Adrenal gland (tissue), 12 donors: Measurements from ENCODE around the gene KCNK7. TPM values are rescaled to one million over a fixed set of nuclear protein-coding genes. Genes with fewer than 3 reads are reported as not detected.

Experiments
- DNase-seq, 7 donors: peaks; one replicate each; pipeline ENCODE4 v3.0.0-alpha.2; 2019 to 2020
- H3K27ac ChIP-seq, 5 donors: fragments of 200-600 bp; sonication (generic) in 4 of 5; 1 replicate in 3 of 5; 2 replicates in 2 of 5; pipeline versions ENCODE4 v1.5.1 to v1.8.0; 2016 to 2020; ENCODE audit warnings: mild to moderate bottlenecking in 1 of 5
- H3K27me3 ChIP-seq: fragments of 200-600 bp; 2 replicates; pipeline ENCODE4 v1.8.0; 2021
- H3K36me3 ChIP-seq, 2 donors: fragments of 200-600 bp; replicated peaks in 1 of 2; 1 replicate in 1 of 2; 2 replicates in 1 of 2; pipeline versions ENCODE4 v1.5.1 to v1.8.0; 2018 to 2022
- H3K4me1 ChIP-seq, 2 donors: fragments of 200-600 bp; replicated peaks in 1 of 2; 1 replicate in 1 of 2; 2 replicates in 1 of 2; pipeline versions ENCODE4 v1.5.1 to v1.8.0; 2018 to 2021
- H3K4me3 ChIP-seq, 4 donors: fragments of 200-600 bp; sonication (generic) in 3 of 4; one replicate each; pipeline ENCODE4 v1.5.1; 2016 to 2018
- H3K9me3 ChIP-seq, 3 donors: fragments of 200-600 bp; sonication (generic) in 1 of 3; replicated peaks in 1 of 3; 1 replicate in 2 of 3; 2 replicates in 1 of 3; pipeline versions ENCODE4 v1.5.1 to v1.8.0; 2016 to 2021
- CTCF ChIP-seq, 6 experiments: fragments of 450-650 bp in 4 of 6; fragments of 200-600 bp in 2 of 6; sonication (generic) in 1 of 6; IDR thresholded peaks; 1 replicate in 5 of 6; 2 replicates in 1 of 6; pipeline versions ENCODE4 v1.5.1 to v1.8.0; 2016 to 2021; ENCODE audit warnings: antibody characterized with exemption in 6 of 6, mild to moderate bottlenecking in 2 of 6, moderate library complexity in 1 of 6
- POLR2A ChIP-seq, 2 donors: fragments of 450-650 bp; IDR thresholded peaks; one replicate each; pipeline ENCODE4 v1.6.1; 2017; ENCODE audit warnings: antibody characterized with exemption in 2 of 2, mild to moderate bottlenecking in 2 of 2, moderate library complexity in 1 of 2
- WGBS, 4 donors: extraction: QIAGEN DNeasy Blood & Tissue Kit in 2 of 4; methylation state at CpG; one replicate each; pipeline versions ENCODE4 v1.1.5 to v1.1.7; 2013 to 2017; 5-methylcytosine and 5-hydroxymethylcytosine counted together
- intact Hi-C, 2 donors: fragments of 100-400 bp; cut with DNase I; formaldehyde crosslinking; loops; one replicate each; pipeline versions ENCODE4 v1.14.1 to v1.15.0; 2022 to 2023
- polyA plus RNA-seq, 3 donors: library from polyadenylated mRNA; stranded (reverse); fragments of 200-250 nt in 2 of 3; fragments of 350-450 nt in 1 of 3; fragmentation: Illumina TruSeq in 1 of 3; extraction: RNeasy Lipid Tissue Mini Kit (QIAGEN cat#74804) in 1 of 3; gene quantifications; one replicate each; pipeline ENCODE4 v1.2.3, GENCODE V29; 2013 to 2014
- total RNA-seq, 9 donors: library from RNA; depleted of rRNA in 4 of 9; stranded (reverse); fragments of >200 nt in 4 of 9; fragments of 120-200 nt in 1 of 9; fragmentation: NEBNext Ultra II Directional in 1 of 9; extraction: Animal tissue kit (Norgen Biotek cat#: 25700) in 1 of 9; gene quantifications; one replicate each; pipeline versions ENCODE4 v1.1.0 to v1.2.4, GENCODE V29; 2013 to 2023
- donor health status: healthy with polysubstance abuse.
- donor health status: Bipolar disorder and iron deficiency.
- donor health status: DM: yes; HTN: yes; CAD: no.
- donor health status: DM: no; HTN: no; CAD: no.
- donor health status: DM: no; HTN: no; CAD: no.
- donor health status: DM: yes; HTN: yes; CAD: no.

KCNK7 gene
- total and polyA plus RNA-seq, 12 donors, result 0.06 to 12.5 (median 0.57) TPM; not detected in 5

DNA sequence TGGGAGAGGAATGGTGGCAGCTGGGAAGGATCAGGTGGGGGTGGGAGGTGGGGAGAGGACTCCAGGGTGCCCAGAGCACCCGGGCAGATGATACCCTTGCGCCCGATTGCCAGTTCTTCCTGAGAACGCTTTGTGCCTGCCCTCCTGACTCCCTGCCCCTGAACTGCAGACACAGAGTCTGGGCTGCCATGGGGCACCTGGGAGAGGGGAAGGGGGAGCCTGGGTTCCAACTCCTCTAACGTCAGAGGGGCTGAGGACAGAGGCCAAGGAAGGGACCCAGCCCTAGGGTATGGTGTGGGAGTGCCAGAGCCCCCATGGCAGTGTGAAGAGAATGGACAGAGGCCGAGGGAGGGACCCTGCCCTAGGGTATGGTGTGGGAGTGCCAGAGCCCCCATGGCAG, 920 bp upstream of the KCNK7 start:
- intact Hi-C loops, result no loop called here
- peaks cover 0 to 22% of the 10 kb centered on the region in 2 donors for H3K36me3 ChIP-seq
- no peak for DNase-seq

GRCh38 chr11:65595131-65595530, 469 bp downstream of the KCNK7 start:
- TF ChIP-seq POLR2A (IDR thresholded peaks at IDR 0.05), result no peak
- TF ChIP-seq CTCF (IDR thresholded peaks at IDR 0.05), result no peak
- H3K4me1 ChIP-seq, result no peaks in the 10 kb centered on the region
- H3K36me3 ChIP-seq, result peaks cover 0 to 27% of the 10 kb centered on the region in 2 donors
- DNase-seq, result peak in 1 of 7 donors; percentile 19
- WGBS, 4 donors, result 77 to 82% methylated on average over 3 of the region's 3 CpGs; no CpG with 5 or more reads in 2 of the 4 donors
- no peak overlapping the region for H3K4me3 ChIP-seq
- H3K27ac ChIP-seq, result no peak overlapping the region
- intact Hi-C loops, result no loop called here
- H3K27me3 ChIP-seq, result no peaks in the 10 kb centered on the region
- no peaks in the 10 kb centered on the region for H3K9me3 ChIP-seq

More for the DNA sequence above, 920 bp upstream of the KCNK7 start:
- H3K27ac ChIP-seq, result no peak overlapping the region
- H3K4me3 ChIP-seq, result no peak overlapping the region
- H3K4me1 ChIP-seq, result no peaks in the 10 kb centered on the region
- no peaks in the 10 kb centered on the region for H3K9me3 ChIP-seq
- no peaks in the 10 kb centered on the region for H3K27me3 ChIP-seq
- WGBS, 4 donors, result 60 to 86% (median 76%) methylated on average over 2 to 6 of the region's 6 CpGs
- TF ChIP-seq CTCF (IDR thresholded peaks at IDR 0.05), result no peak
- TF ChIP-seq POLR2A (IDR thresholded peaks at IDR 0.05), result no peak

GRCh38 chr11:65593518-65594414, 1.8 kb downstream of the KCNK7 start:
- peak overlapping the region in 1 of 5 donors; percentile 8 for H3K27ac ChIP-seq

More at GRCh38 chr11:65593518-65594414, 1.8 kb downstream of the KCNK7 start:
- TF ChIP-seq POLR2A (IDR thresholded peaks at IDR 0.05) (no peak), CTCF (IDR thresholded peaks at IDR 0.05) (peak; percentile 15 to 65 (median 50))
- no peaks in the 10 kb centered on the region for H3K27me3 ChIP-seq
- H3K9me3 ChIP-seq, result no peaks in the 10 kb centered on the region
- H3K4me3 ChIP-seq, result no peak overlapping the region
- WGBS, 4 donors, result 75 to 87% (median 82%) methylated on average over 10 to 26 of the region's 26 CpGs
- intact Hi-C loops, result no loop called here
- DNase-seq, result peak in 3 of 7 donors; percentile 41 to 77 (median 44)
- H3K4me1 ChIP-seq, result no peaks in the 10 kb centered on the region
- peaks cover 0 to 25% of the 10 kb centered on the region in 2 donors for H3K36me3 ChIP-seq
